ENCODE results near the gene TOP2B.

TOP2B gene

GRCh38 chr3:25583343-25583742 lies 81.4 kb downstream of the TOP2B start:
- DNase-seq (ENCODE audit: low read depth): no peak

- DNase-seq (ENCODE audit: low read depth): peak; percentile 76
Observed at GRCh38 chr3:25582242-25582641, 82.5 kb downstream of the TOP2B start.

- DNase-seq (ENCODE audit: low read depth): no peak
Observed at GRCh38 chr3:25581823-25582222, 82.9 kb downstream of the TOP2B start.

GRCh38 chr3:25581335-25581734 lies 83.4 kb downstream of the TOP2B start:
- no peak for DNase-seq (ENCODE audit: low read depth)

GRCh38 chr3:25580534-25580933 lies 84.2 kb downstream of the TOP2B start:
- DNase-seq (ENCODE audit: low read depth): no peak

- DNase-seq (ENCODE audit: low read depth): no peak
Observed at GRCh38 chr3:25578059-25578458, 86.6 kb downstream of the TOP2B start.

GRCh38 chr3:25576831-25577454 lies 87.8 kb downstream of the TOP2B start:
- no peak for DNase-seq (ENCODE audit: low read depth)

- no peak for DNase-seq (ENCODE audit: low read depth)
Observed at GRCh38 chr3:25576146-25576545, 88.6 kb downstream of the TOP2B start.

GRCh38 chr3:25575001-25575400 lies 89.7 kb downstream of the TOP2B start:
- DNase-seq (ENCODE audit: low read depth): no peak

GRCh38 chr3:25574172-25574765 lies 90.4 kb downstream of the TOP2B start:
- no peak for DNase-seq (ENCODE audit: low read depth)

GRCh38 chr3:25573386-25574171 lies 91.1 kb downstream of the TOP2B start:
- DNase-seq (ENCODE audit: low read depth): peak; percentile 80

GRCh38 chr3:25572919-25573385 lies 91.8 kb downstream of the TOP2B start:
- DNase-seq (ENCODE audit: low read depth): peak; percentile 49

GRCh38 chr3:25572336-25572735 lies 92.4 kb downstream of the TOP2B start:
- no peak for DNase-seq (ENCODE audit: low read depth)

GRCh38 chr3:25571285-25571684 lies 93.4 kb downstream of the TOP2B start:
- no peak for DNase-seq (ENCODE audit: low read depth)

- no peak for DNase-seq (ENCODE audit: low read depth)
Observed at GRCh38 chr3:25568525-25569078, 96.1 kb downstream of the TOP2B start.

- no peak for DNase-seq (ENCODE audit: low read depth)
Observed at GRCh38 chr3:25567806-25568524, 96.7 kb downstream of the TOP2B start.

- DNase-seq (ENCODE audit: low read depth): no peak
Observed at GRCh38 chr3:25567388-25567787, 97.3 kb downstream of the TOP2B start.

- no peak for DNase-seq (ENCODE audit: low read depth)
Observed at GRCh38 chr3:25566358-25566920, 98.3 kb downstream of the TOP2B start.

- DNase-seq (ENCODE audit: low read depth): no peak
Observed at GRCh38 chr3:25565807-25566206, 98.9 kb downstream of the TOP2B start.

- DNase-seq (ENCODE audit: low read depth): no peak
Observed at GRCh38 chr3:25564075-25564474, 100.6 kb downstream of the TOP2B start.

GRCh38 chr3:25563601-25564000 lies 101.1 kb downstream of the TOP2B start:
- DNase-seq (ENCODE audit: low read depth): no peak

- DNase-seq (ENCODE audit: low read depth): no peak
Observed at GRCh38 chr3:25558796-25559195, 105.9 kb downstream of the TOP2B start.

Measured in GM04503 (cell line).